HepG2 (cell line): Measurements from ENCODE around the gene C2orf81. TPM values are rescaled to one million over a fixed set of nuclear protein-coding genes. Genes with fewer than 3 reads are reported as not detected.

ENCODE experiments used
- ARID5B ChIP-seq: IDR thresholded peaks from 2 replicates; pipeline ENCODE4 v1.4.0; 2020; ENCODE audit warnings: mild to moderate bottlenecking, missing genetic modification reagents
- CAMTA2 ChIP-seq: sonication (generic); formaldehyde crosslinking; IDR thresholded peaks from 2 replicates; pipeline ENCODE4 v1.4.0; 2020; ENCODE audit warnings: mild to moderate bottlenecking, missing genetic modification reagents, borderline replicate concordance
- EED ChIP-seq: sonication (generic); formaldehyde crosslinking; IDR thresholded peaks from 2 replicates; pipeline ENCODE4 v1.5.0; 2020; ENCODE audit warnings: mild to moderate bottlenecking, missing genetic modification reagents
- FLYWCH1 ChIP-seq: sonication (generic); formaldehyde crosslinking; IDR thresholded peaks from 2 replicates; pipeline ENCODE4 v1.8.1; 2023; ENCODE audit warnings: mild to moderate bottlenecking, missing genetic modification reagents
- GLMP ChIP-seq: sonication (generic); formaldehyde crosslinking; IDR thresholded peaks from 2 replicates; pipeline ENCODE4 v1.9.0; 2021; ENCODE audit warnings: missing genetic modification reagents, mild to moderate bottlenecking, borderline replicate concordance
- KDM5A ChIP-seq: fragments of 200-600 bp; sonication (generic); IDR thresholded peaks from 2 replicates; pipeline ENCODE4 v1.7.0; 2018; ENCODE audit warnings: antibody characterized with exemption, mild to moderate bottlenecking, low read length, borderline replicate concordance
- LCORL ChIP-seq, 2 experiments: fragments of 450-650 bp in 1 of 2; sonication (generic) in 1 of 2; formaldehyde crosslinking in 1 of 2; IDR thresholded peaks; 2 replicates each; pipeline versions ENCODE4 v1.5.0 to v1.6.1; 2017 to 2020; ENCODE audit warnings: antibody characterized with exemption in 1 of 2, missing genetic modification reagents in 1 of 2
- MYPOP ChIP-seq: sonication (generic); formaldehyde crosslinking; IDR thresholded peaks from 2 replicates; pipeline ENCODE4 v1.8.1; 2023; ENCODE audit warnings: mild to moderate bottlenecking, moderate library complexity, missing genetic modification reagents
- PPARG ChIP-seq: conservative IDR thresholded peaks from 2 replicates; pipeline ENCODE4 v1.6.1; 2016; ENCODE audit warnings: missing biosample characterization, missing genetic modification reagents
- RXRA ChIP-seq: sonication (generic); formaldehyde crosslinking; IDR thresholded peaks from 2 replicates; pipeline ENCODE4 v1.5.1; 2020; ENCODE audit warnings: missing genetic modification reagents
- SP140L ChIP-seq: sonication (generic); formaldehyde crosslinking; IDR thresholded peaks from 2 replicates; pipeline ENCODE4 v1.4.0; 2020; ENCODE audit warnings: missing genetic modification reagents, borderline replicate concordance
- SRY ChIP-seq: sonication (generic); formaldehyde crosslinking; IDR thresholded peaks from 2 replicates; pipeline ENCODE4 v1.8.0; 2022; ENCODE audit warnings: mild to moderate bottlenecking, missing genetic modification reagents
- TBL1XR1 ChIP-seq: fragments of 150-350 bp; IDR thresholded peaks from 2 replicates; pipeline ENCODE4 v1.6.1; 2014; ENCODE audit warnings: borderline replicate concordance, low read length; ENCODE audit not compliant: partially characterized antibody
- TBX2 ChIP-seq: sonication (generic); formaldehyde crosslinking; IDR thresholded peaks from 2 replicates; pipeline ENCODE4 v1.5.0; 2020; ENCODE audit warnings: missing genetic modification reagents, mild to moderate bottlenecking, borderline replicate concordance
- XRCC5 ChIP-seq: fragments of 200-400 bp; formaldehyde crosslinking; optimal IDR thresholded peaks from 2 replicates; pipeline ENCODE3; 2017; ENCODE audit warnings: mild to moderate bottlenecking, low read length
- ZFP41 ChIP-seq: sonication (generic); formaldehyde crosslinking; IDR thresholded peaks from 2 replicates; pipeline ENCODE4 v1.4.0; 2020; ENCODE audit warnings: mild to moderate bottlenecking, missing genetic modification reagents, borderline replicate concordance
- ZNF101 ChIP-seq: sonication (generic); formaldehyde crosslinking; IDR thresholded peaks from 2 replicates; pipeline ENCODE4 v1.4.0; 2020; ENCODE audit warnings: mild to moderate bottlenecking, low read depth, missing genetic modification reagents, borderline replicate concordance
- ZNF207 ChIP-seq: fragments of 450-650 bp; IDR thresholded peaks from 2 replicates; pipeline ENCODE4 v1.6.1; 2016; ENCODE audit warnings: antibody characterized with exemption, borderline replicate concordance
- ZNF570 ChIP-seq: sonication (generic); formaldehyde crosslinking; IDR thresholded peaks from 2 replicates; pipeline ENCODE4 v1.4.0; 2020; ENCODE audit warnings: mild to moderate bottlenecking, missing genetic modification reagents, borderline replicate concordance
- ZNF691 ChIP-seq: sonication (generic); formaldehyde crosslinking; IDR thresholded peaks from 2 replicates; pipeline ENCODE4 v1.4.0; 2020; ENCODE audit warnings: missing genetic modification reagents, low read depth, mild to moderate bottlenecking, borderline replicate concordance
- ZNF879 ChIP-seq: sonication (generic); formaldehyde crosslinking; IDR thresholded peaks from 2 replicates; pipeline ENCODE4 v1.8.1; 2023; ENCODE audit warnings: missing genetic modification reagents
- ZSCAN12 ChIP-seq: sonication (generic); formaldehyde crosslinking; IDR thresholded peaks from 2 replicates; pipeline ENCODE4 v1.9.0; 2021; ENCODE audit warnings: mild to moderate bottlenecking, missing genetic modification reagents
- ZZZ3 ChIP-seq: sonication (generic); formaldehyde crosslinking; IDR thresholded peaks from 2 replicates; pipeline ENCODE4 v1.4.0; 2020; ENCODE audit warnings: missing genetic modification reagents, mild to moderate bottlenecking, borderline replicate concordance
- polyA plus RNA-seq, 8 experiments: library from polyadenylated mRNA; depleted of rRNA in 3 of 8; stranded (reverse) in 7 of 8; unstranded in 1 of 8; fragments of >200 nt; fragmentation: Illumina TruSeq in 4 of 8; extraction: Trizol in 4 of 8; gene quantifications; 2 replicates each; pipeline versions ENCODE4 v1.2.1 to v1.2.3, GENCODE V29; 2011 to 2016; ENCODE audit warnings: low read depth in 4 of 8, missing spikeins in 1 of 8, mixed read lengths in 1 of 8; ENCODE audit not compliant: insufficient read depth in 1 of 8
- total RNA-seq, 5 experiments: library from RNA; depleted of rRNA; stranded (reverse); fragments of >200 nt; fragmentation: Illumina TruSeq; extraction: Trizol; gene quantifications; 2 replicates each; pipeline ENCODE4 v1.2.3, GENCODE V29; 2016; ENCODE audit warnings: low read depth in 1 of 5

The C2orf81 gene
- total and polyA plus RNA-seq, 2 of the 13 experiments (the other 11 are each of a cell fraction or from before 2014, with no cell fraction given), result 0.15 to 0.17 TPM

GRCh38 chr2:74461187-74462053, 40.0 kb upstream of the C2orf81 start (continued):
- TF ChIP-seq EED (CRISPR knock-in tag), result no peak
- TF ChIP-seq KDM5A, result no peak
- TF ChIP-seq ZSCAN12, result no peak
- no peak for TF ChIP-seq FLYWCH1 (CRISPR knock-in tag)
- no peak for TF ChIP-seq ZNF207
- TF ChIP-seq PPARG (CRISPR knock-in tag), result no peak
- no peak for TF ChIP-seq ARID5B (CRISPR knock-in tag)
- TF ChIP-seq LCORL (IDR thresholded peaks at IDR 0.05), result no peak
- no peak for TF ChIP-seq LCORL (CRISPR knock-in tag; IDR thresholded peaks at IDR 0.05)
- 0 out of 2 replicates have a peak, but pooled peaks have one; percentile 3 for TF ChIP-seq TBX2 (CRISPR knock-in tag)
- no peak for TF ChIP-seq ZNF879 (CRISPR knock-in tag)
- no peak for TF ChIP-seq SP140L (CRISPR knock-in tag)
- TF ChIP-seq ZZZ3 (CRISPR knock-in tag), result no peak
- TF ChIP-seq ZNF570 (CRISPR knock-in tag), result no peak
- no peak for TF ChIP-seq MYPOP (CRISPR knock-in tag)
- no peak for TF ChIP-seq RXRA
- TF ChIP-seq TBL1XR1, result no peak
- no peak for TF ChIP-seq SRY (CRISPR knock-in tag)
- TF ChIP-seq ZNF101 (CRISPR knock-in tag), result no peak
- TF ChIP-seq XRCC5, result peak; percentile 80
- 0 out of 2 replicates have a peak, but pooled peaks have one; percentile 58 for TF ChIP-seq CAMTA2 (CRISPR knock-in tag)
- no peak for TF ChIP-seq ZFP41
- no peak for TF ChIP-seq ZNF691
- no peak for TF ChIP-seq GLMP
